ENCODE measurements around the gene RGS7.

Gene RGS7

DNA sequence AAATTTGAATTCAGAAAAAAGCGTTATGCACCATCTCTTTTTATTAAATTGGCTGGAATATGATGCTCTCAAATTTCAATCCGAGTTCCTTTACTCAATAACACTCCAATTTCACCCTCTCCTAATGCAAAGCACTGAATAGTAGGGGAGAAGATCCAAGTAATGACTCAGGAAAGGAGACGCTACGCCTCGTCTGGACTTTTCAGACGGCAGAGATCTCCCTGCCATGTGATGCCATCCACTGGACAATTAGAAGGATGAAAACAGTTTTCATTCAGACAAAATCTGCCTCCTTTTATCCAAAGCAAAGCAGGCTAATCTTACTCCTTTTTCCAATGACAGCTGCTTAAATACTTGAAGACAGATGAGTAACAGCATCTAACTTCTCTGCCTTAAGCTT, 502.6 kb downstream of the RGS7 start:
- no peak for TF ChIP-seq MYC (IDR thresholded peaks at IDR 0.05; ENCODE audit: low read depth, low read length)
- H3K4me3 ChIP-seq (ENCODE audit: low read depth, low read length): no peak overlapping the region
- DNase-seq (ENCODE audit: low read depth): no peak

DNA sequence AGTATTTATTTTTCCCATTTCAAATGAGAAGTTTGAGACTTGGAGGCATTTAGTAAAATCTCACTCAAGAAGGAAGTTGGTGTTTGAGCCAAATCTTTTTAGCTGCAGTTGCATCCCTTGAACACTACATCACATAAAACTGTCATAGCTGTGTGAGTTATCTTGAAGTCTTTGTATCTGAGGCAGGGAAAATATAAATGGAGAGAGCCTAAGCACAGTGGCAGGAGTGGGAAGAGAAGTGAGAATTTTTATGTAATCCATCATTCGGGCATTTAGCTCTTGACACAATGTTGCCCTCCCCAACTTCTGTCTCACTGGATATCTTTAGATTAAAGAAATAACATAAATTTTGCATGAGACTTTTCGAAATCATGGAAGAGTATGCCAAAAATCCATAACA, 509.7 kb downstream of the RGS7 start:
- no peak overlapping the region for H3K4me3 ChIP-seq (ENCODE audit: low read depth, low read length)
- TF ChIP-seq MYC (IDR thresholded peaks at IDR 0.05; ENCODE audit: low read depth, low read length) (no peak), POLR2A (IDR thresholded peaks at IDR 0.05; ENCODE audit: extremely low read depth, insufficient read length) (no peak)
- TF ChIP-seq, protein P1, sequence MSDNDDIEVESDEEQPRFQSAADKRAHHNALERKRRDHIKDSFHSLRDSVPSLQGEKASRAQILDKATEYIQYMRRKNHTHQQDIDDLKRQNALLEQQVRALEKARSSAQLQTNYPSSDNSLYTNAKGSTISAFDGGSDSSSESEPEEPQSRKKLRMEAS (IDR thresholded peaks at IDR 0.05; ENCODE audit: low read depth, low read length): no peak
- TF ChIP-seq, protein P2, sequence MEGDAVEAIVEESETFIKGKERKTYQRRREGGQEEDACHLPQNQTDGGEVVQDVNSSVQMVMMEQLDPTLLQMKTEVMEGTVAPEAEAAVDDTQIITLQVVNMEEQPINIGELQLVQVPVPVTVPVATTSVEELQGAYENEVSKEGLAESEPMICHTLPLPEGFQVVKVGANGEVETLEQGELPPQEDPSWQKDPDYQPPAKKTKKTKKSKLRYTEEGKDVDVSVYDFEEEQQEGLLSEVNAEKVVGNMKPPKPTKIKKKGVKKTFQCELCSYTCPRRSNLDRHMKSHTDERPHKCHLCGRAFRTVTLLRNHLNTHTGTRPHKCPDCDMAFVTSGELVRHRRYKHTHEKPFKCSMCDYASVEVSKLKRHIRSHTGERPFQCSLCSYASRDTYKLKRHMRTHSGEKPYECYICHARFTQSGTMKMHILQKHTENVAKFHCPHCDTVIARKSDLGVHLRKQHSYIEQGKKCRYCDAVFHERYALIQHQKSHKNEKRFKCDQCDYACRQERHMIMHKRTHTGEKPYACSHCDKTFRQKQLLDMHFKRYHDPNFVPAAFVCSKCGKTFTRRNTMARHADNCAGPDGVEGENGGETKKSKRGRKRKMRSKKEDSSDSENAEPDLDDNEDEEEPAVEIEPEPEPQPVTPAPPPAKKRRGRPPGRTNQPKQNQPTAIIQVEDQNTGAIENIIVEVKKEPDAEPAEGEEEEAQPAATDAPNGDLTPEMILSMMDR (IDR thresholded peaks at IDR 0.05; ENCODE audit: low read depth, low read length): no peak
- DNase-seq (ENCODE audit: low read depth): no peak

DNA sequence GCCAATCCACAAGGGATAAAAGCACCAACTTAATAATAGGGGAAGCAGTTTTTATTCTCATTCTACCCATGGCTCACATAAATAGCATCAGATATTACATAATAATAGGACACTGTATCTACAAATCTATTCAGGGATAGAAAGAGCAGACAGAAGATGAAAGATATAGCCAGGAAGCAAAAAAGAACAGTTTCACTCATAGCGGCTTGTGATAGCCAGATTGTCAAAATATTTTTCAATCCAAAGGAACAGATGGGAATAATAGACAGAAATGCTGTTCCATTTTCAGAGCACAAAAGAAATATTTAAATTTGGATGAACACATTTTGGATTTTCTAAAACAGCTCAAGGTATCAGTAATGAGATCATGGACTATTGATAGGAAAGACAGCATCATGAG, 512.5 kb downstream of the RGS7 start:
- H3K4me3 ChIP-seq (ENCODE audit: low read depth, low read length): no peak overlapping the region
- TF ChIP-seq MYC (IDR thresholded peaks at IDR 0.05; ENCODE audit: low read depth, low read length) (no peak), POLR2A (IDR thresholded peaks at IDR 0.05; ENCODE audit: extremely low read depth, insufficient read length) (no peak)
- TF ChIP-seq, protein P2 (IDR thresholded peaks at IDR 0.05; ENCODE audit: low read depth, low read length): no peak
- TF ChIP-seq, protein P1 (IDR thresholded peaks at IDR 0.05; ENCODE audit: low read depth, low read length): no peak
- DNase-seq (ENCODE audit: low read depth): no peak

- no peak overlapping the region for H3K4me3 ChIP-seq (ENCODE audit: low read depth, low read length)
- no peak for DNase-seq (ENCODE audit: low read depth)
- TF ChIP-seq, protein P1 (IDR thresholded peaks at IDR 0.05; ENCODE audit: low read depth, low read length): no peak
- TF ChIP-seq POLR2A (IDR thresholded peaks at IDR 0.05; ENCODE audit: extremely low read depth, insufficient read length) (no peak), MYC (IDR thresholded peaks at IDR 0.05; ENCODE audit: low read depth, low read length) (no peak)
- TF ChIP-seq, protein P2 (IDR thresholded peaks at IDR 0.05; ENCODE audit: low read depth, low read length): no peak
These were observed 513.2 kb downstream of the RGS7 start for GRCh38 chr1:240843798-240844197.

- TF ChIP-seq, protein P2 (IDR thresholded peaks at IDR 0.05; ENCODE audit: low read depth, low read length): no peak
- TF ChIP-seq MYC (IDR thresholded peaks at IDR 0.05; ENCODE audit: low read depth, low read length) (no peak), POLR2A (IDR thresholded peaks at IDR 0.05; ENCODE audit: extremely low read depth, insufficient read length) (no peak)
- TF ChIP-seq, protein P1 (IDR thresholded peaks at IDR 0.05; ENCODE audit: low read depth, low read length): no peak
- DNase-seq (ENCODE audit: low read depth): no peak
- no peak overlapping the region for H3K4me3 ChIP-seq (ENCODE audit: low read depth, low read length)
These were observed 520.7 kb downstream of the RGS7 start for GRCh38 chr1:240836271-240836670.

- TF ChIP-seq MYC (IDR thresholded peaks at IDR 0.05; ENCODE audit: low read depth, low read length): no peak
- TF ChIP-seq, protein P1 (IDR thresholded peaks at IDR 0.05; ENCODE audit: low read depth, low read length): no peak
- TF ChIP-seq, protein P2 (IDR thresholded peaks at IDR 0.05; ENCODE audit: low read depth, low read length): no peak
- TF ChIP-seq POLR2A (IDR thresholded peaks at IDR 0.05; ENCODE audit: extremely low read depth, insufficient read length): no peak
- DNase-seq (ENCODE audit: low read depth): no peak
- H3K4me3 ChIP-seq (ENCODE audit: low read depth, low read length): no peak overlapping the region
These were observed 521.7 kb downstream of the RGS7 start for GRCh38 chr1:240835291-240835690.
